Caco-2 (cell line): ENCODE data around the gene KLHL41. TPM values are rescaled to one million over a fixed set of nuclear protein-coding genes. Genes with fewer than 3 reads are reported as not detected.

Experiments
- BruUV-seq: library from RNA; stranded (reverse); fragments of 400-500 nt; replicated peaks from 2 replicates; lab custom pipeline; 2021; lab: Mats Ljungman, UMichigan
- CTCF ChIA-PET: fragments of 300-600 bp; sonication (Branson Sonifier 250); formaldehyde crosslinking; loops from one replicate; lab custom pipeline; 2022; ENCODE audit warnings: antibody characterized with exemption; lab: Charles Lee
- POLR2A ChIA-PET: fragments of 300-600 bp; sonication (Branson Sonifier 250); formaldehyde crosslinking; loops from one replicate; lab custom pipeline; 2022; ENCODE audit warnings: antibody characterized with exemption; lab: Charles Lee
- DNase-seq, 2 experiments: peaks; one replicate each; pipeline versions ENCODE4 v3.0.0 to v3.0.0-alpha.2; 2020 to 2022
- H3K27me3 ChIP-seq: replicated peaks from 2 replicates; pipeline ENCODE4 v1.6.0; 2011; ENCODE audit warnings: low read length; ENCODE audit not compliant: control insufficient read depth, insufficient read depth
- H3K36me3 ChIP-seq: 2 replicates; pipeline ENCODE4 v1.5.1; 2011; ENCODE audit warnings: low read length; ENCODE audit not compliant: control insufficient read depth, insufficient read depth
- H3K4me1 ChIP-seq: fragments of 250-450 bp; sonication (Bioruptor Pico); 2 replicates; pipeline ENCODE4 v1.5.1; 2020; ENCODE audit warnings: mild to moderate bottlenecking
- H3K4me3 ChIP-seq: 2 replicates; pipeline ENCODE4 v1.5.1; 2011; ENCODE audit warnings: low read depth, mild to moderate bottlenecking, control low read depth, low read length
- H3K9me3 ChIP-seq: fragments of 250-450 bp; sonication (Bioruptor Pico); 2 replicates; pipeline ENCODE4 v1.5.1; 2020; ENCODE audit warnings: mild to moderate bottlenecking, moderate library complexity
- H3K27ac Mint-ChIP-seq: one replicate; pipeline ENCODE4 v1.8.0; 2022; ENCODE audit warnings: mixed read lengths; ENCODE audit not compliant: unreplicated experiment
- H3K27me3 Mint-ChIP-seq: one replicate; pipeline ENCODE4 v1.8.0; 2022; ENCODE audit warnings: mixed read lengths; ENCODE audit not compliant: insufficient read depth, unreplicated experiment
- H3K36me3 Mint-ChIP-seq: one replicate; pipeline ENCODE4 v1.8.0; 2022; ENCODE audit warnings: mild to moderate bottlenecking, mixed read lengths; ENCODE audit not compliant: insufficient read depth, unreplicated experiment
- H3K4me1 Mint-ChIP-seq: one replicate; pipeline ENCODE4 v1.8.0; 2022; ENCODE audit warnings: low read depth, mixed read lengths; ENCODE audit not compliant: unreplicated experiment
- H3K4me3 Mint-ChIP-seq: one replicate; pipeline ENCODE4 v1.8.0; 2022; ENCODE audit warnings: mild to moderate bottlenecking, moderate library complexity, mixed read lengths; ENCODE audit not compliant: unreplicated experiment
- H3K9me3 Mint-ChIP-seq: one replicate; pipeline ENCODE4 v1.8.0; 2022; ENCODE audit warnings: mixed read lengths; ENCODE audit not compliant: unreplicated experiment
- intact Hi-C: fragments of 100-400 bp; cut with micrococcal nuclease; formaldehyde crosslinking; loops from one replicate; pipeline ENCODE4 v1.10.0; 2022; ENCODE audit not compliant: unreplicated experiment
- total RNA-seq: library from RNA; stranded (reverse); gene quantifications from 2 replicates; pipeline ENCODE4 v1.2.3, GENCODE V29; 2022
- TF ChIP-seq, protein P1 (sequence below), 2 experiments: fragments of 200-600 bp in 1 of 2; IDR thresholded peaks; 1 replicate in 1 of 2; 2 replicates in 1 of 2; pipeline versions ENCODE4 v1.5.1 to v1.8.0; 2011 to 2022; ENCODE audit warnings: antibody characterized with exemption in 1 of 2, control low read depth in 1 of 2, inconsistent platforms in 1 of 2, low read depth in 1 of 2, low read length in 1 of 2, mild to moderate bottlenecking in 1 of 2, moderate library complexity in 1 of 2; ENCODE audit not compliant: insufficient read depth in 1 of 2, severe bottlenecking in 1 of 2, unreplicated experiment in 1 of 2

Gene KLHL41
- total RNA-seq, 1 experiment from 2014 or later, result not detected

- H3K4me1 ChIP-seq, result no peaks in the 10 kb centered on the region; the same call in 1 of the 2 replicates
- BruUV-seq, result no TSS peak
- H3K27me3 ChIP-seq, result no peaks in the 10 kb centered on the region
- ChIA-PET POLR2A (no interaction called here), CTCF (interaction anchor here (0.6 kb wide), 1 partner anchor 237 kb away, joined by 4 read pairs; no protein-coding TSS in a partner anchor)
- H3K9me3 ChIP-seq, result no peaks in the 10 kb centered on the region
- no peak for DNase-seq
- H3K36me3 ChIP-seq, result no peaks in the 10 kb centered on the region
- TF ChIP-seq, protein P1, sequence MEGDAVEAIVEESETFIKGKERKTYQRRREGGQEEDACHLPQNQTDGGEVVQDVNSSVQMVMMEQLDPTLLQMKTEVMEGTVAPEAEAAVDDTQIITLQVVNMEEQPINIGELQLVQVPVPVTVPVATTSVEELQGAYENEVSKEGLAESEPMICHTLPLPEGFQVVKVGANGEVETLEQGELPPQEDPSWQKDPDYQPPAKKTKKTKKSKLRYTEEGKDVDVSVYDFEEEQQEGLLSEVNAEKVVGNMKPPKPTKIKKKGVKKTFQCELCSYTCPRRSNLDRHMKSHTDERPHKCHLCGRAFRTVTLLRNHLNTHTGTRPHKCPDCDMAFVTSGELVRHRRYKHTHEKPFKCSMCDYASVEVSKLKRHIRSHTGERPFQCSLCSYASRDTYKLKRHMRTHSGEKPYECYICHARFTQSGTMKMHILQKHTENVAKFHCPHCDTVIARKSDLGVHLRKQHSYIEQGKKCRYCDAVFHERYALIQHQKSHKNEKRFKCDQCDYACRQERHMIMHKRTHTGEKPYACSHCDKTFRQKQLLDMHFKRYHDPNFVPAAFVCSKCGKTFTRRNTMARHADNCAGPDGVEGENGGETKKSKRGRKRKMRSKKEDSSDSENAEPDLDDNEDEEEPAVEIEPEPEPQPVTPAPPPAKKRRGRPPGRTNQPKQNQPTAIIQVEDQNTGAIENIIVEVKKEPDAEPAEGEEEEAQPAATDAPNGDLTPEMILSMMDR (IDR thresholded peaks at IDR 0.05; ENCODE audit: insufficient read depth in 1 of 2, low read depth in 1 of 2, low read length in 1 of 2, severe bottlenecking in 1 of 2, unreplicated experiment in 1 of 2), result no peak
- intact Hi-C loops, result no loop called here
- peak overlapping the region; percentile 63 for H3K4me3 Mint-ChIP-seq
- peaks cover 12% of the 10 kb centered on the region for H3K4me1 Mint-ChIP-seq
- H3K36me3 Mint-ChIP-seq, result no peaks in the 10 kb centered on the region
- H3K27me3 Mint-ChIP-seq, result no peaks in the 10 kb centered on the region
- H3K4me3 ChIP-seq, result no peak overlapping the region
- H3K27ac Mint-ChIP-seq, result no peak overlapping the region
- no peaks in the 10 kb centered on the region for H3K9me3 Mint-ChIP-seq
Observed at GRCh38 chr2:169478339-169478738, 31.2 kb upstream of the KLHL41 start.

GRCh38 chr2:169478745-169479256 lies 30.7 kb upstream of the KLHL41 start:
- peaks cover 12% of the 10 kb centered on the region for H3K4me1 Mint-ChIP-seq
- Histone ChIP-seq H3K4me1 (no peaks in the 10 kb centered on the region; the same call in 1 of the 2 replicates), H3K9me3 (no peaks in the 10 kb centered on the region), H3K27me3 (no peaks in the 10 kb centered on the region), H3K4me3 (peak overlapping the region; percentile 77), H3K36me3 (no peaks in the 10 kb centered on the region)
- peak overlapping the region; percentile 63 for H3K4me3 Mint-ChIP-seq
- H3K27me3 Mint-ChIP-seq, result no peaks in the 10 kb centered on the region
- ChIA-PET POLR2A (interaction anchor here (1.0 kb wide), 1 partner anchor 95 kb away, joined by 3 read pairs; the partner anchor contains the start of gene FASTKD1), CTCF (interaction anchor here (0.6 to 1.3 kb wide), 4 partner anchors 10 to 236 kb away, joined by 3 to 8 read pairs (median 4); no protein-coding TSS in a partner anchor)
- intact Hi-C loops, result no loop called here
- no peak for DNase-seq
- H3K27ac Mint-ChIP-seq, result peak overlapping the region; percentile 60
- H3K9me3 Mint-ChIP-seq, result no peaks in the 10 kb centered on the region
- BruUV-seq, result no TSS peak
- TF ChIP-seq, protein P1 (IDR thresholded peaks at IDR 0.05; ENCODE audit: insufficient read depth in 1 of 2, low read depth in 1 of 2, low read length in 1 of 2, severe bottlenecking in 1 of 2, unreplicated experiment in 1 of 2), result no peak
- no peaks in the 10 kb centered on the region for H3K36me3 Mint-ChIP-seq

DNA sequence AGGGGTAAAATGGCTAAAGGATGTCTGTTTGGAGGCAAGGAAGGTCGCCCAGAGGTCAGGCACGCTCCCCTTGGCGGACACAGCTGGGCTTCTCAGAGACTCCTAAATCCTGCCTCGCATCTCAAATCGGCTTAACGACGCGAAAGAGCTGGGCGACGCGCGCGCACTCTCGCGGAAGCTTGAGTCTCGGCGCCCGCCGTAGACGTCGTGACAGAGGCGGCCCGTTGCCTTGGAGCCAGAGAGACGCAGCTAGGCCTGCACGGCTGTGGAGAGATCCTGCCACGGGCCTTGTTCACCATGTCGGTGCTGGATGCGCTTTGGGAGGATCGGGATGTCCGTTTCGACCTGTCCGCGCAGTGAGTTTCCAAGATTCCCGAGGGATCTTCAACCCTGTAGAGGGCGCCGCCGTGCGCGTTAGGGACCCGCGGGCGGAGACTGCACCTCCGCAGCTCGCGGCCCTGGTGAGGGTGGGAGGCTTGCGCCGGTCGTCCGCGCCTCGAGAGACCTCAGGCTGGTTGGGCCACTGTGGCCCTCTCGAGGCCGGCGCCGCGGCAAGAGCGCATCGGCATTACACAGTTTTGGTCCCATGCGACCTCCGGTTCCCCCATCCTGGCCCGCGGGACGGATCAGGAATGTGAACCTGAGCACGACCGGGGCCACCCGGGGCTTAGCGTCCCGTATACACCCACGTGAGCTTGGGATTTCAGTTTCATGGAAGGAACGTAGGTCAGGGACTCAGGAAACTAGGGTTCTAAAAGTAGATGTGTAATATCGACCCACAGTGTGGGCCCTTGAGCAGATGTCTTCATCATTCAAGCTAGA lies 30.0 kb upstream of the KLHL41 start, which contains the start of gene BBS5:
Gene BBS5 (plus strand): TSS at position 238 of the 822 bp plus-strand sequence. CDS start 60 bp downstream, at position 298.
- Histone ChIP-seq H3K9me3 (no peaks in the 10 kb centered on the region), H3K36me3 (no peaks in the 10 kb centered on the region), H3K4me1 (no peaks in the 10 kb centered on the region; the same call in 1 of the 2 replicates), H3K4me3 (peak within 1 kb of the TSS; percentile 77), H3K27me3 (no peaks in the 10 kb centered on the region)
- Mint-ChIP-seq H3K36me3 (no peaks in the 10 kb centered on the region), H3K4me1 (peaks cover 12% of the 10 kb centered on the region), H3K9me3 (no peaks in the 10 kb centered on the region), H3K27ac (peak within 1 kb of the TSS; percentile 60), H3K4me3 (peak within 1 kb of the TSS; percentile 63), H3K27me3 (no peaks in the 10 kb centered on the region)
- intact Hi-C loops, result no loop called here
- ChIA-PET CTCF (interaction anchor here (0.6 to 1.4 kb wide), 5 partner anchors 9 to 348 kb away, joined by 3 to 8 read pairs (median 4); partner anchors contain the start of gene UBR3), POLR2A (interaction anchor here (1.0 kb wide), 1 partner anchor 94 kb away, joined by 3 read pairs; the partner anchor contains the start of gene FASTKD1)
- BruUV-seq, result no TSS peak
- peak; percentile 77 to 85 for DNase-seq
- TF ChIP-seq, protein P1 (IDR thresholded peaks at IDR 0.05; ENCODE audit: insufficient read depth in 1 of 2, low read depth in 1 of 2, low read length in 1 of 2, severe bottlenecking in 1 of 2, unreplicated experiment in 1 of 2), result peak; percentile 76 to 78
